ENCODE results near the gene CAMK4. TPM values are rescaled to one million over a fixed set of nuclear protein-coding genes. Genes with fewer than 3 reads are reported as not detected.
A peak's percentile ranks its signal among the peaks of the same experiment; 100 is the strongest.

The CAMK4 gene
- total RNA-seq, 1 experiment from 2014 or later: not detected

DNA sequence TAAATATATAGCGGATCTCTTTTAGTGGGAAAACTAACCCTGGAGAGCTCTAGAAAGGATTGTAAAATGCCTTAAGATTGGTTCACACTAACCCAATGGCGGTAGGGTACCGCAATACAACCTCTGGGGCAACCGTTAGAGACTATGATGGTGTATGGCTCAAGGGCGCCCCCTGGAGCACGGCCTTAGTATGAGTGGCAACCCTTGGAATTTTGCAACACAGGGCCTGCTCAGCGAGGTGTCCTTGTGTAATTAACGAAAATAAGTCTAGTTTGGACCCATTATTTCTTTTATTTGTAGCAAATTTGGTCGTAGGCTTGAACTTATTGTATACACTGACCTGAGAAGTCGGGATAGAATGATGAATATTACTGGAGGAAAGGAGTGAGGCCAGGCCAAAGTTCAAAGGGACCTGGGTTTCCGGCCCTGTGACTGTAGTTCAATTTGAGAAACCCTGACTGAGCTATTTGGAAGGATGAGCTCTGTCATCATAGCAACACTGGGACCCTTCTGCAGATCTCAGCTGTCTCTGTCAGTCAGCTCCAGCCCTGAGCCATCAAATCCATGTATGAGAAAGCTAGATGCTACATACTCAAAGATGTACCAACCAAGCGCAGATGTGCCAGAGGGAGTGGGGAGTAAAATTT is 54.8 kb downstream of the CAMK4 start:
- peak in 1 of 2 experiments; percentile 41 for DNase-seq
- Histone ChIP-seq H3K36me3 (ENCODE audit: low read depth) (no peaks in the 10 kb centered on the region), H2AFZ (no peak overlapping the region), H3K4me3 (no peak overlapping the region), H3K4me1 (replicated peaks; ENCODE audit: insufficient read depth) (no peaks in the 10 kb centered on the region), H3F3A (ENCODE audit: insufficient read depth, low read depth) (no peaks in the 10 kb centered on the region), H3K79me2 (ENCODE audit: low read depth) (no peaks in the 10 kb centered on the region), H3K9me2 (ENCODE audit: insufficient read depth) (no peaks in the 10 kb centered on the region), H4K20me1 (ENCODE audit: insufficient read depth) (no peaks in the 10 kb centered on the region), H3K4me2 (no peak overlapping the region), H3K27ac (no peak overlapping the region), H3K27me3 (ENCODE audit: insufficient read depth, low read depth) (no peaks in the 10 kb centered on the region), H3K9me3 (ENCODE audit: insufficient read depth, low read depth) (no peaks in the 10 kb centered on the region)
- ChIA-PET CTCF (no interaction called here), POLR2A (ENCODE audit: unreplicated experiment) (no interaction called here)
- no TSS peak for BruUV-seq (replicated peaks)
- TF ChIP-seq EZH2 (IDR thresholded peaks at IDR 0.05; ENCODE audit: low read depth): no peak
- TF ChIP-seq, protein P1, sequence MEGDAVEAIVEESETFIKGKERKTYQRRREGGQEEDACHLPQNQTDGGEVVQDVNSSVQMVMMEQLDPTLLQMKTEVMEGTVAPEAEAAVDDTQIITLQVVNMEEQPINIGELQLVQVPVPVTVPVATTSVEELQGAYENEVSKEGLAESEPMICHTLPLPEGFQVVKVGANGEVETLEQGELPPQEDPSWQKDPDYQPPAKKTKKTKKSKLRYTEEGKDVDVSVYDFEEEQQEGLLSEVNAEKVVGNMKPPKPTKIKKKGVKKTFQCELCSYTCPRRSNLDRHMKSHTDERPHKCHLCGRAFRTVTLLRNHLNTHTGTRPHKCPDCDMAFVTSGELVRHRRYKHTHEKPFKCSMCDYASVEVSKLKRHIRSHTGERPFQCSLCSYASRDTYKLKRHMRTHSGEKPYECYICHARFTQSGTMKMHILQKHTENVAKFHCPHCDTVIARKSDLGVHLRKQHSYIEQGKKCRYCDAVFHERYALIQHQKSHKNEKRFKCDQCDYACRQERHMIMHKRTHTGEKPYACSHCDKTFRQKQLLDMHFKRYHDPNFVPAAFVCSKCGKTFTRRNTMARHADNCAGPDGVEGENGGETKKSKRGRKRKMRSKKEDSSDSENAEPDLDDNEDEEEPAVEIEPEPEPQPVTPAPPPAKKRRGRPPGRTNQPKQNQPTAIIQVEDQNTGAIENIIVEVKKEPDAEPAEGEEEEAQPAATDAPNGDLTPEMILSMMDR (conservative IDR thresholded peaks at IDR 0.05): peak; percentile 71
- intact Hi-C loops (cut with micrococcal nuclease; ENCODE audit: unreplicated experiment): loop anchor here (2.0 kb wide), 1 partner anchor 120 kb away; no protein-coding TSS in a partner anchor

DNA sequence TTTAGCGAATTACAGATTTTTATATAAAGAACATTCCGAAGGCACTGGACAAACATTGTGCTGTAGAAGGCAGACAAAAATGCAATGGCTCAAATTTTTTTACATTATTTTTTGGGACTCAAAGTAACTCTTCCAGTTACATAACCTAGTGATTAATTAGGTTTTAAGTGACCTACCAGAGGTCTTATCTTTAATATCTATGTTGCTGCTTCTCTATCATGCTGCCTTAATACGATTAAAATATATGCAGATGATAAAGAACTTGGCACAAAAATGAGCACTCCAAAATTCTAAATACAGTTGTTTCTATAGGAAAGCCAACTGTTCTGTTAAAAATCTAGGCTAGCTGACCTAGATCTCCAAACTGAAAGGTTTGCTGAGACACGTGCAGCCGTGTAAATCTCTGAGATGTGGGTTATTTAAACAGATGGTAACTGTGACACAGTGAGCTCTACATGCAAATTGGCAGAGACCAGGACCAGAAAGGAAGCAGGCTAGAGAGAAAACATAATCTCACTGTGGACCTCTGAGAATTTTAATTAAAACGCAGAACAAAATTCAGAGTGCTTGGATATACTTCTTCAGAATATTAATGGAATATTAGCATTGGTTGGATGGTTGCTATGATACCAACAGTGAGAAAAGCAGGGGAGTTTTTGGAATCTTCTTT is 56.2 kb downstream of the CAMK4 start:
- H3K79me2 ChIP-seq (ENCODE audit: low read depth): no peaks in the 10 kb centered on the region
- H3F3A ChIP-seq (ENCODE audit: insufficient read depth, low read depth): no peaks in the 10 kb centered on the region
- no peak overlapping the region for H3K4me3 ChIP-seq
- H3K36me3 ChIP-seq (ENCODE audit: low read depth): no peaks in the 10 kb centered on the region
- no peak overlapping the region for H3K27ac ChIP-seq
- intact Hi-C loops (cut with micrococcal nuclease; ENCODE audit: unreplicated experiment): loop anchor here (5.0 kb wide), 1 partner anchor 523 kb away; no protein-coding TSS in a partner anchor
- DNase-seq: no peak
- BruUV-seq (replicated peaks): no TSS peak
- TF ChIP-seq, protein P1 (conservative IDR thresholded peaks at IDR 0.05): no peak
- TF ChIP-seq EZH2 (IDR thresholded peaks at IDR 0.05; ENCODE audit: low read depth): no peak
- CTCF ChIA-PET: no interaction called here
- no peaks in the 10 kb centered on the region for H4K20me1 ChIP-seq (ENCODE audit: insufficient read depth)
- H3K4me2 ChIP-seq: no peak overlapping the region
- no peaks in the 10 kb centered on the region for H3K4me1 ChIP-seq (replicated peaks; ENCODE audit: insufficient read depth)
- no peak overlapping the region for H2AFZ ChIP-seq
- H3K9me2 ChIP-seq (ENCODE audit: insufficient read depth): no peaks in the 10 kb centered on the region
- POLR2A ChIA-PET (ENCODE audit: unreplicated experiment): no interaction called here
- H3K27me3 ChIP-seq (ENCODE audit: insufficient read depth, low read depth): no peaks in the 10 kb centered on the region
- no peaks in the 10 kb centered on the region for H3K9me3 ChIP-seq (ENCODE audit: insufficient read depth, low read depth)

DNA sequence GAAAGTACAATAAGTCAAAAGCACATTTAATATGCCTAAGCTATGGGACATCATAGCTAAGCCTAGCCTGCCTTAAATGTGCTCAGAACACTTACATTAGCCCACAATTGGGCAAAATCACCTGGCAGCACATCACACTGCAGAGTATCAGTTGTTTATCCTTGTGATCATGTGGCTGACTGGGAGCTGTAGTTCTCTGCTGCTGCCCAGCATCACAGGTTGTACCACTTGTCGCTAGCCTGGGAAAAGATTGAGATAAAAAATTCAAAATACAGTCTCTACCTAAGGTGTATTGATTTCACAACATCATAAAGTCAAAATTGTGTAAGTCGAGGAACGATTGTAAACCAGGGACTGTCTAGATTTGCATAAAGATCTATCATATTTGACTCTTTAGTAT is 58.6 kb downstream of the CAMK4 start:
- Histone ChIP-seq H3K4me1 (replicated peaks; ENCODE audit: insufficient read depth) (no peaks in the 10 kb centered on the region), H2AFZ (no peak overlapping the region), H3K4me3 (no peak overlapping the region), H3K9me2 (ENCODE audit: insufficient read depth) (no peaks in the 10 kb centered on the region), H3K27ac (no peak overlapping the region), H3K79me2 (ENCODE audit: low read depth) (no peaks in the 10 kb centered on the region), H4K20me1 (ENCODE audit: insufficient read depth) (no peaks in the 10 kb centered on the region), H3K9me3 (ENCODE audit: insufficient read depth, low read depth) (no peaks in the 10 kb centered on the region), H3K36me3 (ENCODE audit: low read depth) (no peaks in the 10 kb centered on the region), H3F3A (ENCODE audit: insufficient read depth, low read depth) (no peaks in the 10 kb centered on the region), H3K27me3 (ENCODE audit: insufficient read depth, low read depth) (no peaks in the 10 kb centered on the region), H3K4me2 (no peak overlapping the region)
- BruUV-seq (replicated peaks): no TSS peak
- ChIA-PET CTCF (no interaction called here), POLR2A (ENCODE audit: unreplicated experiment) (no interaction called here)
- no peak for TF ChIP-seq EZH2 (IDR thresholded peaks at IDR 0.05; ENCODE audit: low read depth)
- TF ChIP-seq, protein P1 (conservative IDR thresholded peaks at IDR 0.05): no peak
- intact Hi-C loops (cut with micrococcal nuclease; ENCODE audit: unreplicated experiment): loop anchor here (5.0 kb wide), 1 partner anchor 525 kb away; no protein-coding TSS in a partner anchor
- DNase-seq: no peak

Data from PC-9 (cell line).